Activated CD4-positive, alpha-beta T cell treated with anti-CD3 and anti-CD28 coated beads, Interleukin-10, Interleukin-2, amounts not matched to agents 100 ng/mL and 50 ng/mL, durations not matched to agents 16 hours and 8 hours (primary cell): ENCODE measurements around the gene RPP25.
"Not testable (repeated sequence)": the region's sequence is repeated elsewhere in the genome, so short reads cannot be mapped to it uniquely, and the experiment has no call there.

Source experiments
- DNase-seq: peaks from one replicate; pipeline ENCODE4 v3.0.0-alpha.2; 2020

The RPP25 gene

GRCh38 chr15:74962219-74962618 lies 5.6 kb upstream of the RPP25 start:
- no peak for DNase-seq

- no peak for DNase-seq
Measured at GRCh38 chr15:74961616-74962015, 5.0 kb upstream of the RPP25 start.

GRCh38 chr15:74960995-74961588 lies 4.5 kb upstream of the RPP25 start:
- DNase-seq, result peak; percentile 28

- DNase-seq, result no peak
Measured at GRCh38 chr15:74960286-74960685, 3.7 kb upstream of the RPP25 start.

GRCh38 chr15:74959586-74959939 lies 3.0 kb upstream of the RPP25 start:
- no peak for DNase-seq

GRCh38 chr15:74958908-74959585 lies 2.5 kb upstream of the RPP25 start:
- no peak for DNase-seq

- no peak for DNase-seq
Measured at GRCh38 chr15:74958320-74958907, 1.8 kb upstream of the RPP25 start.

- no peak for DNase-seq
Measured at GRCh38 chr15:74957476-74958035, 984 bp upstream of the RPP25 start.

- peak; percentile 81 for DNase-seq
Measured at GRCh38 chr15:74955796-74956647, 550 bp downstream of the RPP25 start.

- DNase-seq, result no peak
Measured at GRCh38 chr15:74955017-74955416, 1.6 kb downstream of the RPP25 start.

- DNase-seq, result no peak
Measured at GRCh38 chr15:74954515-74954914, 2.1 kb downstream of the RPP25 start.

GRCh38 chr15:74951006-74951405 lies 5.6 kb downstream of the RPP25 start:
- DNase-seq, result no peak

GRCh38 chr15:74950078-74950908 lies 6.3 kb downstream of the RPP25 start:
- peak; percentile 80 for DNase-seq

GRCh38 chr15:74937590-74938371 lies 18.8 kb downstream of the RPP25 start, which contains the start of gene COX5A:
COX5A (minus strand) TSS chr15:74938073; CDS start chr15:74938014, 59 bp downstream.
- DNase-seq, result peak; percentile 96

GRCh38 chr15:74937272-74937589 lies 19.3 kb downstream of the RPP25 start:
- no peak for DNase-seq

- not testable (repeated sequence) for DNase-seq
Measured at GRCh38 chr15:74935193-74935592, 21.4 kb downstream of the RPP25 start.

- DNase-seq, result no peak
Measured at GRCh38 chr15:74933573-74933972, 23.0 kb downstream of the RPP25 start.

GRCh38 chr15:74928771-74929198 lies 27.8 kb downstream of the RPP25 start:
- DNase-seq, result no peak

- DNase-seq, result no peak
Measured at GRCh38 chr15:74924525-74924924, 32.0 kb downstream of the RPP25 start.

GRCh38 chr15:74920456-74920855 lies 36.1 kb downstream of the RPP25 start:
- DNase-seq, result no peak

- no peak for DNase-seq
Measured at GRCh38 chr15:74917676-74918075, 38.9 kb downstream of the RPP25 start.
